ENCODE measurements around the gene GLI1.
A peak's percentile ranks its signal among the peaks of the same experiment; 100 is the strongest.
"Not testable (repeated sequence)": the region's sequence is repeated elsewhere in the genome, so short reads cannot be mapped to it uniquely, and the experiment has no call there.

Gene GLI1

DNA sequence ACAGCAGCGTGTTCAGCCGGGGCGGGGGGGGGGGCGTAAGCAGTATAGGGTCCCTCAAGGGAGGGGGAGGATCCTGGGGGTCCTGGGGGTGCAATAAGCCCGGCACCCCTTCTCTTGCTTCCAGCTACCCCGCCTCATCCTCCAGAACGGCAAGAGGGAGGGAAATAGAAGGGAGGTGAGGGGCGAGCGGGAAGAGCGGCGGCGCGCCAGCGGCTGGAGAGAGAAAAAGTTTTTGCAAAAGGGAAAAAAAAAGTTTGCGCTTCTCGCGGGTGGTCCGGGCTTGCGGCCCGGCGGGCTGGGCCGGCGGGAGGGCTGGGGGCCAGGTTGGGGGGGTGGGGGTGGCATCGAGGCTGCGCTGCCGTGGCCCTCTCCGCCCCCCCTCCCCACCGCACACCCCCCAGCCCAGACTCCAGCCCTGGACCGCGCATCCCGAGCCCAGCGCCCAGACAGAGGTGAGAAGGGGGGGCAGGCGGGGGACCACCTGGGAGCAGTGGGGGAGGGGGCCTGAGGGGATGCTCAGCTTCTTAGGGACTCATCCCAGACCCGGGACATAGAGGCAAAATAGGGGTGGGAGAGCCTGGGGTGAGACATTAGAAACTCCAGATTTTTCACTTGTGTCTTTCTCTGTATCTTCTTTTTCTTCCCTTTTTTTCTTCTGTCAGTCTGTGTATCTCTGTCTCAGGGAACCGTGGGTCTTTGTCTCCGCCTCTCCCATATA lies at the start of gene GLI1:
Gene GLI1, plus strand, starts transcription at position 36 of the 718 bp plus-strand sequence. CDS start 3,907 bp downstream, outside the sequence.
- DNase-seq, result peak in 9 of 51 donors; percentile 23 to 75 (median 65)

DNA sequence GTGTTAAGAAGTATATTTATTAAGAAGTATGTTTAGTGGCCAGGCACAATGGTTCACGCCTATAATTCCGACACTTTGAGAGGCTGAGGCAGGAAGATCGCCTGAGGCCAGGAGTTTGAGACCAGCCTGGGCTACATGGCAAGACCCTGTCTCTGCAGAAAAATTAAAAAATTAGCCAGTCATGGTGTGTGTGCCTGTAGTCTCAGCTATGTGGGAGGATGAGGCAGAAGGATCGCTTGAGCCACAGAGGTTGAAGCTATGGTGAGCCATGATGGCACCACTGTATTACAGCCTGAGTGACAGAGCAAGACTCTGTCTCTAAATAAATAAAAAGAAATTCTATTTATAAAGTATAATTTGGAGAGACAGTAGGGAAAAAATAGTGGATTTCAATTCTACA lies 49.1 kb upstream of the GLI1 start:
- no peak for DNase-seq

DNA sequence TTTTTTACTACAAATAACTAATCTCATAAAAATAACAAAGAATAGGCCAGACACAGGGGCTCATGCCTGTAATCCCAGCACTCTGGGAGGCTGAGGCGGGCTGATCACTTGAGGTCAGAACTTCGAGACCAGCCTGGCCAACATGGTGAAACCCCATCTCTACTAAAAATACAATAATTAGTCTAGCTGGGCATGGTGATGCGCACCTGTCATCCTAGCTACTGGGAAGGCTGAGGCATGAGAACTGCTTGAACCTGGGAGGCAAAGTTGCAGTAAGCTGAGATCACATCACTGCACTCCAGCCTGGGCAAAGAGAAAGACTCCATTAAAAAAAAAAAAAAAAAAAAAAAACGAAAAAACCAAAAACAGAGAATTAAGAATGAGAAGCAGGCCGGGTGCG lies 45.4 kb upstream of the GLI1 start:
- DNase-seq, result not testable (repeated sequence)

DNA sequence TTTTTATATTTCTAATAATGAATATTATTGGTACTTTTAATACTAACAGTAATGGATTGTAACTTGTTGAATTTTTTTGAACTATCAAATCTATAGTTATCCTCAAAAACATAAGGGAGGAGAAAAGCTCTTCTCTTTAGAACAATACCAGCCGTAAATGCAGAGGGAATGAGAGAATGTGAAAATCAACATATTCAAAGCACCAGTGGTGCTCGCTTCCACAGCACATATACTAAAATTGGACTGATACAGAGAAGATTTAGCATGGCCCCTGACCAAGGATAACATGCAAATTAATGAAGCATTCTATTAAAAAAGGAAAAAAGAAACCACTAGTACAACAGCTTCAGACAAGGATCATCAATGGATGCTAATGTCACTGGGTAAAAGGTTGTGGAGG lies 44.5 kb upstream of the GLI1 start:
- DNase-seq, result no peak

DNA sequence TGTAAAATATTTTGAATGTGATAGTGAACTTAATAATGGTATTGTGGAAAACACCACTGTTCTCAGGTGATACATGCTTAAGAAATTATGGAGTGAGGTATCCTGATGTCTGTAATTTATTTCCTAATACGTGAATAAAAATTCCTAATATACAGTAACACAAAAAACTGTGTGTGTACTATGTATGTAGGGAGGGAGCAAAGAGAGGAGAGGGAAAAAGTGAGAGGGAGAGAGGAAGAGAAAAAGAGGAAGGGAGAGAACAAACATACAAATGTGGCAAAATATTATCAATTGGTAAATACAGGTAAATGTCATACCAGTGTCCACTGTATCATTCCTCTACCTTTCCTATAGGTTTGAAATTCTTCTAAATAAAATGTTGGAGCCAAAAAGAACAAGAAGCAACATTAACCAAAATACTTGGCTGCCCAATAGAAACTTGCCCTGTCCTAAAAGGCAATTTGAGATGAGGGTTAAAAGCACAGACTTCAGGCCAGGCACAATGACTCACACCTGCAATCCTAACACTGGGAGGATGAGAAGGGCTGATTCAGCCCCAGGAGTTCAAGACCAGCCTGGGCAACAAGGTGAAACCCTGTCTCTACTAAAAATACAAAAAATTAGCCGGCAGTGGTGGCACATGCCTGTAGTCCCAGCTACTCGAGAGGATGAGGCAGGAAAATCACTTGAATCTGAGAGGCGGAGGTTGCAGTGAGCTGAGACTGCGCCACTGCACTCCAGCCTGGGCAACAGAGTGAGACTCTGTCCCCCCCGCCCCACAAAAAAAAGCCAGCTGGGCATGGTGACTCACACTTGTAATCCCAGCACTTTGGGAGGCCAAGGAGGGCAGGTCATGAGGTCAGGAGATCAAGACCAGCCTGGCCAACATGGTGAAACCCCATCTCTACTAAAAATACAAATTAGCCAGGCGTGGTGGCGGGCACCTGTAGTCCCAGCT lies 43.3 kb upstream of the GLI1 start:
- DNase-seq, result no peak

DNA sequence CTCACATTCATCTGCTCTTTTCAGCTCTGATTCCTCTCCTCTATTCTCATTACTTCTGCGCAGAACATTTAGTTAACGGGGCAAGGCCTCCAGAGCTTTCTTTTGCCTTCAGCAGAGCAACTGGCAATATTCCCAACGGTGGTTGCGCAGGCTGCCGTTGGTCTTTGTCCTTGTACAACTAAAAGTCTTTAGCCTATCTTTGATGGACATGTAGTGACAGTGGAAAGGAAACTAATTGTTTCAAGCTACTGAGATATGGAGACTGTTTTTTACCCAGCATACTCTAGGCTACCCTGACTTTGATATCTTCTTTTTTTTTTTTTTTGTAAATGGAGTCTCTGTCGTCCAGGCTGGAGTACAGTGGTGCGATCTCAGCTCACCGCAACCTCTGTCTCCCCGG lies 41.3 kb upstream of the GLI1 start:
- peak in 15 of 51 donors; percentile 3 to 48 (median 9) for DNase-seq

DNA sequence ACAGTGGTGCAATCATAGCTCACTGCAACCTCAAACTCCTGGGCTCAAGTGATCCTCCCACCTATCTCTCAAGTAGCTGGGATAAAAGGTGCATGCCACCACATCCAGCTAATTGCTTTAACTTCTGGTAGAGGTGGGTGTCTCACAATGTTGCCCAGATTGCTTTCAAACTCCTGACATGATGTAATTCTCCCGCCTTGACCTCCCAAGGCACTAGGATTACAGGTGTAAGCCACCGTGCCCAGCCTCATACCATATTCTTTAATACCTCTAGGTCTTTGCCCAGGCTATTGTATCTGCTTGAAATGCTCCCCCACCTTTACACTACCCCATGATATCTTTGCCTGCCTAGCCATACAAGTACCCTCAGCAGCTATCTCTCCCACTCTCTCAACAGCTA lies 40.1 kb upstream of the GLI1 start:
- no peak for DNase-seq

DNA sequence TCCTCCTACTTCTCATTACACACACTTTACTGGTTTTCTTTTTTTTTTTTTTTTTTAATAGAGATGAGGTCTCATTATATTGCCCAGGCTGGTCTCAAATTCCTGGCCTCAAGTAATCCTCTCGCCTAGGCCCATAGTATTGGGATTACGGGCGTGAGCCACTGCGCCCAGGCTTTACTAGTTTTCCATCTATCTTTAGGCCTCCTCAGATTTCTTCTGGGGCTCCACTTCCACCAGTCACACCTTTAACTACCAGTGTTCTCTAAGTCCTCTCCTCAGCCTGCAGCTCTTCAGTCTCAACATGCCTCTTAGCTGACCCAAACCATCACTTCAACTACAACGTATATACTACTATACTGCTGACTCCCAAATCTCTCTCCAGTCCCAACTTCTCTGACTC lies 39.1 kb upstream of the GLI1 start:
- DNase-seq, result no peak

DNA sequence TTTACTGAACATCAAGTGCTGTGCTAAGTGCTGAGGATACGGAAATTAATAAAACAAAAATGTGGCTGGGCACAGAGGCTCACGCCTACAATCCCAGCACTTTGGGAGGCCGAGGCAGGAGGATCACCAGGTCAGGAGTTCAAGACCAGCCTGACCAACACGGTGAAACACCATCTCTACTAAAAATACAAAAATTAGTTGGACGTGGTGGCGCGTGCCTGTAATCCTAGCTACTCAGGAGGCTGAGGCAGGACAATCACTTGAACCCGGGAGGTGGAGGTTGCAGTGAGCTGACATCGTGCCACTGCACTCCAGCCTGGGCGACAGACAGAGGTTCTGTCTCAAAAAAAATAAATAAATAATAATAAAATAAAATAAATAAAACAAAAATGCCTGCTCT lies 32.6 kb upstream of the GLI1 start:
- not testable (repeated sequence) for DNase-seq

DNA sequence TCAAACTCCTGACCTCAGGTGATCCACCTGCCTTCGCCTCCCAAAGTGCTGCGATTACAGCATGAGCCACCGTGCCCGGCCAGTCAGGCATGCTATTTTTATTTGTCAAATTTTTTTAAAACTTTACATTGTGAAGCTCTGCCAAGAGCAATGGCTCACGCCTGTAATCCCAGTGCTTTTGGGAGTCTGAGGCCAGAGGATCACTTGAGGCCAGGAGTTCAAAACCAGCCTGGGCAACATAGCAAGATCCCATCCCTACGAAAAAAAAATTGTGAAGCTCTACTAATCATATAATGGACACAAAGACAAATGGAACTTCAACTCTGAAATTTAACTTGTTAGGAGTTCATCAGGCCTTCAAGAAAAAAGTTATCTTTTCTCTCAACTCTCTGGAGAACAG lies 30.6 kb upstream of the GLI1 start:
- no peak for DNase-seq

DNA sequence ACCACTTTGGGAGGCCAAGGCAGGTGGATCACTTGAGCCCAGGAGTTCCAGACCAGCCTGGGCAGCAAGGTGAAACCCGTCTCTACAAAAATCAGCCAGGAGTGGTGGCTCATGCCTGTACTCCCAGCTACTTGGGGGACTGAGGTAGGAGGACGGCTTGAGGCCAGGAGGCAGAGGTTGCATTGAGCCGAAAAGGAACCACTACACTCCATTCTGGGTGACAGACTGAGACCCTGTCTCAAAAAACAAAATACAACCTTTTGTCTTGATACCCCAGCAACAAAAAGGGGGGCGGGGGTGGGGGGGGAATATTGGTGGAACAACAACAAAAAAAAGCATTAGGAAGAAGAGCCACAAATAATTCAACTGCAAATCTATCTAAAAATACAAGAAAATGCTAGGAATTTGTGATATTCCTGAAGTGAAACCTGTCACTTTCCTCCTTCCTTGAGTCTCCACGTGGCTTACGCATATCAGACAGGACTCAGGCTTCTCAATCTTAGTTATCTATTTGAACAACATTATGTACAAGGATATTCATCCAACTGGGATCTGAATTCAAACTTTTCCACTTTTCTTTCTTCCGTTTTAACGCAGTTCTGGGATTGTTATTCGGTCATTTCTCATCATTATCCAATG lies 30.0 kb upstream of the GLI1 start:
- DNase-seq, result peak in 1 of 51 donors; percentile 34

DNA sequence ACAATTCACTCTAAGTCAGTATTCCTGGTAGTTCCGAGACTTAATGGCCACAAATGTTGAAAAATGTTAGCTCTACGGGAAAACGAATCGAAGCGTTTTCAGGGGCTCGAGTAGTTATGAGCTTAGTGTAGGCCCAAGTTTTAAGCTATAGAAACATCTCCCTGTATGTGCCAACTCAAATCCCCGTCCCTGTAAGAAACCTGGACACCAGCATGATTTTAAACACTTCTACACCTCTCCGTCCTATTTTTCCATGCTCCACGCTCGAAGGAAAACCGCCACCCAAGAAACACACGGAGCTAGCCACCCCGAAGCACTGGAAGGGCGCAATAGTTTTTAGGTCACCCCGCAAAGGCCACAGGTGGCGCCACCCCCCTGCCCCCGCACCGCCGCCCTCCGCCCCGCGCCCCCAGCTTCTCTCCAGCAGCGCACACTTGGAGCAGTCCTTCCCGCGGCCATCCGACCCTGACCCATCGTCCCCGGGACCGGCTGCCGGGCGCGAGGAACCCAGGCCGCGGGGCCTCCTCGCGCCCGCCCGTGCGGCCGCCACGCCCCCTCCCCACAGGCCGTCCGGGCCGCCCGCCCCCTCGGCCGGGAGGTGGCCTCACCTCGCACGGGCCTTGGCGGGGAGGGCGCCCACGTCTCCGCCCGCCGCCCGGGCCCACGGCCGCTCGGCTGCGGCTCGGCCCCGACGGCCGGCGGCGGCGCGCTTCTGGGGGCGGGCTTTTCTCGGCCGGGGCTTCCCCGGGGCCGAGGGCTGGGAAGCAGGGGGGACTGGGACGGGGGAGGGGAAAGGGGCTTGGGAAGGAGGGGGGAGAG lies 29.3 kb upstream of the GLI1 start:
- DNase-seq, result peak in 23 of 51 donors; percentile 13 to 77 (median 44)

DNA sequence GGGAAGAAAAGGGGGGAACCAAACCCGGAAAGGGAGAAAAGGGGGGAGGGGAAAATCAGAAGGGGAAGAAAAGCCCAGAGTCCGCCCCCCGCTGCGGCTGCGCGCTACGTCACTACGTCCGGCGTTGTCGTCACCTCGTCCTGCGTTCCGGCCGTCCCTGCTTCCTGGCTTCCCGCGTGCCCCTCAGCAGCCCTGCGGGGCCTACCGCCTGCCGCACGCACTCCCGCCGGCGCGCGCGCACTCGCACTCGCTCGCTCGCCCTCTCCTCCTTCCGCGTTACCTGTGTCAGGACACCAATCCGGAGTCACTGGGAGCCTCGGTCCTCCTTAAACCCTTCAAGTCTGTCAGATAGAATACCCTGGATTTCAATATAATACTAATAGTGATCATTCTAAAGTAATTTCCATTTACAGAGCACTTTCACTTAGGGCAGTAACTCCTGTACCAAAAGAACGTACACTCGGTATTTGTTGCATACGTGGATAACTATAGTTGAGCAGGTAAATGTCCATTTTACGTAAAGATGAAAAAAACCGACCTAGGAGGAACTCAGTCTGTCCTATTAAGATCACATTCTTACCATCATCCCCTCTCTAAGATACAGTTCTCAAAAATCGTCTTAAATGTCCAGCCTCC lies 28.5 kb upstream of the GLI1 start, which contains the start of gene R3HDM2:
Gene R3HDM2, minus strand, starts transcription at position 113 of the 636 bp plus-strand sequence. CDS start 120,615 bp downstream, outside the sequence.
- DNase-seq, result peak; percentile 44 to 96 (median 87)

DNA sequence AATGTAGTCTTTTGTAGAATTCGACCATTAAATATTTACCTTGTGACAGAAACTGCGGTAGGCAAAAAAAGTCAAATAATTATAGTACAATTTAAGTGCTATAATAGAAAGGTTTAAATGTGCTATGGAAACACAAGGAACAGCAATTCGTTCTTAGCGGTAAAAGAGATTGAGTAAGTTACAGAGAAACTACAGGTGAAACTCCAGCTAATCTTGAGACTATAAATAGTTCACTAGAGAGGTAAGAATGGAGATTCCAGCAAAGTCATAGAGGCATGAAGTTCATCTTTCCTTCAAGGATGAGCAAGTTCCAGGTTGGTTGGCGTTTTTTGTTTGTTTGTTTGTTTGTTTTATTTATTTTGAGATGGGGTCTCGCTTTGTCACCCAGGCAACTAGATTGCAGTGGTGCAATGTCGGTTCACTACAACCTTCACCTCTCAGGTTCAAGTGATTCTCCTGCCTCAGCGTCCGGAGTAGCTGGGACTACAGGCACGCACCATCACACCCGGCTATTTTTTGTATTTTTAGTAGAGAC lies 27.9 kb upstream of the GLI1 start:
- no peak for DNase-seq

DNA sequence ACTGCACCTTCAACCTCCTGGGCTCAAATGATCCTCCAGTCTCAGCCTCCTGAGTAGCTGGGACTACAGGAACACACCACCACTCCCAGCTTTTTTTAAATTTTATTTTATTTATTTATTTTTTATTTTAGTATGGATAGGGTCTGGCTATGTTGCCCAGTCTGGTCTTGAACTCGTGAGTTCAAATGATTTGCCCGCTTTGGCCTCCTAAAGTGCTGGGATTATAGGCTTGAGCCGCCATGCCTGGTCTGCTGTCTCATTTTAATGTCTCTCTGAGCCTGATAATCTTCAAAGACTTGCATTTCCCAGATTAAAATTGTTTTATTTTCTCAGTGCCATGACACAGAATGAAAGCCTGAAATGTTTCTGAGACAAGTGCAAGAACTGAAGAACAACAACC lies 26.2 kb upstream of the GLI1 start:
- no peak for DNase-seq

DNA sequence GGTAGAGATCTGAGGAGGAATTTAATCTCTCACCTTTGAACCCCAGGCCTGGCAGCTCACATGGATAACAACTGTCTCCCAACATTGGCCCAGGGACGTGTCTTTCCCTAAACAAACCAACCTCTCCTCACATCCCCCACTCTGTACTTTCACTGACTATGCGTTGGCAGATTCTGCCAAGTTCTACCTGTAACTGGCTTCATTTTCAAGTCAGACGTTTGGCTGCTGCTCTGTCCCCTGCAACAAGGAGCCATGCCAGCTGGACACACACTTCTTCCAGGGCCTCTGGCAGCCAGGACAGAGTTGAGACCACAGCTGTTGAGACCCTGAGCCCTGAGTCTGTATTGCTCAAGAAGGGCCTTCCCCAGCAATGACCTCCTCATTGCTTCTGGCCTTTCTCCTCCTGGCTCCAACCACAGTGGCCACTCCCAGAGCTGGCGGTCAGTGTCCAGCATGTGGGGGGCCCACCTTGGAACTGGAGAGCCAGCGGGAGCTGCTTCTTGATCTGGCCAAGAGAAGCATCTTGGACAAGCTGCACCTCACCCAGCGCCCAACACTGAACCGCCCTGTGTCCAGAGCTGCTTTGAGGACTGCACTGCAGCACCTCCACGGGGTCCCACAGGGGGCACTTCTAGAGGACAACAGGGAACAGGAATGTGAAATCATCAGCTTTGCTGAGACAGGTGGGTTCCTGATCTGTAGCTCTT lies 24.9 kb upstream of the GLI1 start, which contains the start of gene INHBC:
Gene INHBC, plus strand, starts transcription at position 268 of the 707 bp plus-strand sequence. Its CDS starts 103 bp downstream, at position 371.
- DNase-seq, result no peak

DNA sequence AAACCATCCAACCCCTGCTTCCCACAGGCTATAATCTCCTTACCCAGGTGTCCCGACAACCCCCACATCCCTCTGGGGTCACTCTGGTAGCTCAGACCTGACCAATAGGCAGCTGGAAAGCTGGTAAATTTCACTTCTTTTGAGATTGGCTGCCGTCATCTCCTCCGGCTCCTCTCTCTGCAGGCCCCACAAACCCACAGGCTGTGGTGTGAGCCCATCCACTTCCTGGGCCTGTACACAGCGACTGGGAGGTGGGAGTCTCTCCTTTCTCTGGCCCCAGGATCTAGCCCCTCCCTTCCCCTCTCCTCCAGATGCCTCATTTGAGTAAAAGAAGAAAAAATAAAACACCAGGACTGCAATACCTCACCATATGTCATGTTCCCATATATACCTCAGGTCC lies 24.3 kb upstream of the GLI1 start:
- no peak for DNase-seq

DNA sequence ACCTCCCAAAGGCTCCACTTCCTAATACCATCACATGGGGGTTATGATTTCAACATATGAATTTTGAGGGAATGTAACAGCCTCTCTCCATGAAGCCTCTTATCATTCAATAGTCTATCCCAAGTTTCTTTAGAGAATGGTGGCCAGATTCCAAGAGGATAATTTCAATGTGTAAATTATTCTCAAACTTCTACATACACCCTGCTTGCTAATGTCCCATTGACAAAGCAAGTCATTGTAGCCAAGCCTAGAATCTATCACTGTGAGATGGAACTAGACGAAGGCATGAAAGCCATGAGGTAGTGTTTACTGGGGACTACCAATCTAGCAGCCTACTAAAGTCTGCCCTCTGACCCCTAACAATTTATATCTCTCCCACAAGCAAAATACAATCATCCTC lies 21.2 kb upstream of the GLI1 start:
- DNase-seq, result no peak

DNA sequence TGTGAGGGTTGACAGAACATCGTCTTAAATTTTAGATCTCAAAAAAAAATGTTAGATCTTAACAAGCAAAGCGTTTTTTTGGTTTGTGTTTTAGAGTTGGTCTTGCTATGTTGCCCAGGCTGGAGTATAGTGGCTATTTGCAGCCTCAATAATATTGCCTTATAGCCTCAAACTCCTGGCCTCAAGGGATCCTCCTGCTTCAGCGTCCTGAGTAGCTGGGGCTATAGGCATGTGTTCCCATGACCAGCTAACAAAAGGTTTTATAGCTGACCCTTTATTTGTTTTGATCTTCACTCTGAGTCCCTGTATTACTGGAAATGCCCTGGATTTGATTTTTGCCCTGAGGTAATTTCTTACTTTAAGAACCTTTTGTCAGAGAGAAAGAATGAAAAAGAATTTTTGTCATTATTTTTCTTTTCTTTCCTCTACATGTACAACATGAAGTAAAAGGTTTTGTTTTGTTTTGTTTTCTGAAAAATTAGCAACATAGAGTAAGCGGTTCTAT lies 19.8 kb upstream of the GLI1 start:
- DNase-seq, result no peak
